ENCODE data around the gene SYS1.
A peak's percentile ranks its signal among the peaks of the same experiment; 100 is the strongest.
"Not testable (repeated sequence)": the region's sequence is repeated elsewhere in the genome, so short reads cannot be mapped to it uniquely, and the experiment has no call there.

SYS1 gene

DNA sequence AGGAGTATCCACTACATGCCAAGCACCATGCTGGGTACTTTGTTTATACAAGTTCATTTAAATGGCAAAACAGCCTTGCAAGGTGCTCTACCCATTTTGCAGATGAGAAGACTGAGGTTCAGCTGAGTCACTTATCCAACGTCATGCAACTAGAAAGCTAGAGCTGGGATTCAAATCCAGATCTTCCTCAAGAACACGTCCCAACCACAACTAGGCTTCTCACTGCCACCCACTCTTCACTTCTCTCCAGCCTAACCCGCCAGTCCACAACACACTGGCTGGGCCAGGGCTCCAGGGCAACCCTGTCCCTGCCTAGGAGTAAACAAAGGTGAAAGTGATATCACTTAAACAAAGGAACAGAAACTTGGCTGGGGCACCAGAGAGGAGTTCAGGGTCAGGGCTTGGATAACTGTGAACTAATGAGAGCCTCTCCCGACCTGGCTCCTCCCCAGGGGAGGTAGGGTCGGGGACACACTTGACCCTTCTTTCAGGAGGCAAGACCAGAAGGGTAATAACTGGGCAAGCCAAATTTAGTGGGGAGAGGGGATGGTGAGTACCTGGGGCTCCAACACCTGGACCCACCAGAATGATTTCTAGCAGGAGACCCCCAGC, 22.6 kb upstream of the SYS1 start:
- DNase-seq, result no peak

DNA sequence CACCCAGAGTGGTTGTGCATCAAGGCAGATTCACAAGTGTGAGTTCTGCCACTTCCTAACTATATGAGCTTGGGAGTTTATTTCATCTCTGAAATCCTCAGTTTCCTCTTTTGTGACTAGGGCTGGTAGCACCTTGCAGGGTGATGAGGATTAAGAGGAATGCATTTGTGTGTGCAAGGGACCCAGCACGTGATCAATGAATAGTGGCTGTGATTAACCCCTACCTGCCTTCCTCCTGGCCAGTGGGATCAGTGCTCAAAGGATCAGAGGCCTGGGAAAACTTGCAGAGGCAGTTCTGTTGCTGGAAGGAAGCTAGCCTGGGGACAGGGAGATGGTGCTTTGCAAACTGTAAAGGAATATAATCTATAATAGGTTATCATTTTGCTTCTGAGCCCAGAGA, 22.0 kb upstream of the SYS1 start:
- DNase-seq, result no peak

DNA sequence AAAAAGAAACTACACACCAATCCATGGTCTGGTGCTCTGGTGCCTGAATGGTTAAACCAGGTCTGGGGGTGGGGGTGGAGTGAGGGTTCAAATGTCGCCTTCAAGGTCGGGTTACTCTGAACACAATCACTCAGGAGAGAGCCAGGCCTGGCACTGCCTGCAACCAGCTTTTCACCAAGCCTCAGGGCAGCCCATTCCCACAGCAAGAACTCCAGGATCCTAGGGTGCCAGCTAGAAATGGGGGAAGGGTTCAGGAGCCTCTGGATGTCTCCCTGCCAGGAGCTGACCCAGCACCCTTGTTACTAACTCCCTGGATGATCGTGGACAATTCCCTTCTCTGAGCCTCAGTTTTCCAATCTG, 21.4 kb upstream of the SYS1 start:
- no peak for DNase-seq

DNA sequence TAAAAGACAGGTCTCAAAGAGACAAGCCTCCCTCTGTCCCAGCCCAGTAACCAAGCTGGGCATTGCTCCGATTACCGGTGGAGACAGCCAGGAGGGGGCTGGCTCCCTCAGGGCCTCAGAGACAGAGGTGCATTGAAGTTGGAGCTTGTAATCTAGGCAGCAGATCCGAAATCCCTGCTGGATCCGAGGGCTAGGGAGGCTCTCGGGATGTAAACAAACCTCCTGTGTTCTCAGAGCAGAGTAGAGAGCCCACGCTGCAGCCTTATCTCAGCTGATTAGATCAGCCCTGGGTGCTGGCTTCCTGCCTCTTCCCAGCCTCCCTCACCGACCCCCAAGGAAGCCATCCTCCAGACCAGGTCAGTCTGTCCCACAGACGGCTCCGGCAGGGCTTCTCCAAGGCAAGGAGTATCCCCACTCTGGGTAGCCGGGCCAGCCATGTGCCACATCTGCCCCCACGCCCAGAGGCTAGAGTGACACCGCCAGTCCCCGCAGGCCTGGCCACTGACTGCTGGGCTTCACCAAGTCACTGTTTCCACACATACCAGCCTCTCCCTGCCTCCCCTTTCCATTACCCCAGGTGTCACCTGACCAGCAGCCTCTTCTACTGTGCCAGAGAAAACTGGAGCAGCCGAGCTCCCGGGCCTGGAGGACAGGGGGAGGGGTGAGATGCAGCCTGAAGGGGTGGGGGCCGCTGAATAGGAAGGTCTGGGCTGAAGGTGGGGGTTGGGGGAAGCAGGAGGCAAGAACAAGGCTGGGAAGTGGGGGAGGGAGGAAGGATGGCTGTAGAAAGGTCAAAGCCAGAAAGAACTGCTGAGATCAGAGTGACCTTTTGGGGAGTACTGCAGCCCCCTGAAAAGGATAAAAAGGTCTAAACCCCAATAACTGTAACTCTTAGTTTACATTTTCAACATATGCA, 20.8 kb upstream of the SYS1 start:
- DNase-seq, result peak; percentile 4

DNA sequence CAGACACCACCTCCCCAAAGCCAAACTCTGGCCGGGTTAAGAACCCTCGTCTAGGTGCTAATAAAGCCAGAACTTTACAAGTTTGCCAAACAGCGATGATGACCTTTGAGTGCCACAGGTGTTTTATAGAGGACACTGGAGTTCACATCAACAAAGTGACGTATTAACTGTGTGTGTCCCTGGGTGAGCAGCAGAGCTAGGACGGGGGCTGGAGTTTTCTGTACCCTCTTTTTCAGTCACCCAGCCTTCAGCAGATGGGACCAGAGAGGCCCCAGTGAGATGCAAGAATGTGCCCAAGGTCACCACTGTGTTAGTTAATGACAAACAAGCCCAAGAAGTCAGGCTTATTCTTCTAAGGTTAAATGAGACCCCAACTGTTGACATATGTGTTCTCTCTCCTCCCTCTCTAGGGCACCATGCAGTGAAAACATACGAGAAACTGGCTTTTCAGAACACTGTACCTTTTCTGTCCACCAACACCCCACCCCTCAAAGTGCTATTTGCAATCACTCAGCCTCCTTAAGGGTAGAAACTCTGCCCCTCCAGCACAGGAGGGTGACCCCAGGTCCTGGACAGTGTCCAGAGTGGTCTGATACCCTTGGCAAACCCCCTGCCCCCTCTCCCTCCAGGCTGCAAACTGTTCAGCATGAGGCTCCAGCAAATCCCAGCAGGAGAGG, 20.0 kb upstream of the SYS1 start:
- DNase-seq, result no peak

DNA sequence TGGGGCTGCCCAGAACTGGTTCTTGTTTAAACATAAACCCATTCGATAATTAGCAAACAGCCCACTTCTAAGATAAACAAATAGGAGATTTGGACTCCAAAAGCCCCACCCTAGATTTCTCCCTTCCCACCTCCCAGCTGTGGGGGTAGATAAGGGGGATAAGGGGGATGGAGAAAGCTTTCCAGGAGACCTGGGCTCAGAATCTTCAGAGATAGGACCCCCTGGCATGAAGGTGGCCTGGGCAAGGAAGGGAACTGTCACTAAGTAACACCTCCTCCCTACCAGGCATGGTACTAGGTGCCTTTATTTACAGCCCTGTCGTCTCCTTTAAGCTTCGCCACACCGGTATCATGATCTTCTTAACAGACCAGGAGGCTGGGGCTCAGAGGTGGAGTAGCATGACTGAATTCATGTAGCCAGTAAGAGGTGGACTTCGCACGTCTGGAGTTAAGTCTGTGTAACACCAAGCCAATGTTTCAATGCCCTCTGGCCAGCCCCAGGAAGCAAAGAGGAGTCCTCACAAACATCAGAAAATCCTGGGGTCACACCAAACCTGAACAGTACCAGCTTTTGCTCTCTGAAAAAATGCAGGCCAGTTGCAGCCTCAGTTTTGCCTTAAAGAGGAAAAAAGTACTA, 19.3 kb upstream of the SYS1 start:
- no peak for DNase-seq

DNA sequence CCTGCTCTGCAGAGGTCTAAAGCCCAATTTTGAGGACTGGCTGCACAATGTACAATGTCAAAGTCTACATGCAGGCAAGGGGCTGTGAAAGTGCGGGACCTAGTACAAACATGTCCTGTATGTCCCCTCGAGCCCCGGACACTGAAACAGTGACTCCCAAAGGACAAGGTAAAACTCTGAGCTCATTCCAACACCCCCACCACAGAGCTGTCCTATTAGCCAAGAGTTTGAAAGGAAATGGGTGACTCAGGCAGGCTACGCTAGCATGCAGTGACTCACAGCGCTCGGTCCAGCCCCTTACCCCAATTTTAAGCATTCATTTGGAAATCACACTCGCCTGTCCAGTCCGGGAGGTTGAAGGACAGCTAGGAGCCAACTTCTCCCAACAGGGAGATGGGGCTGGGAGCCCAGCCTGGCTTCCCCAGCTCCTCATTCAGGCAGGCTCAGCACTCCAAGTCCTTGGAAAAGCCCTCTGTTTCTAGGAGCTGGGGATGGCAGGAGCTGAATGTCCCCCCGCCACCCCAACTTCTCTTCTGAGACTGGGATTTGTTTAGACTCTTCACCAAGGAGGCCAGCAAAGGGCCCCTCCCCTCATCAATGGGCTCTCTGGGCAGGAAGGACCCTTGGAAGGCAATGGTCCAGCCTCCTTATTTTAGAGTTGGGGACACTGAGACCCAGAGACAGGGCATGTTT, 18.6 kb upstream of the SYS1 start:
- no peak for DNase-seq

DNA sequence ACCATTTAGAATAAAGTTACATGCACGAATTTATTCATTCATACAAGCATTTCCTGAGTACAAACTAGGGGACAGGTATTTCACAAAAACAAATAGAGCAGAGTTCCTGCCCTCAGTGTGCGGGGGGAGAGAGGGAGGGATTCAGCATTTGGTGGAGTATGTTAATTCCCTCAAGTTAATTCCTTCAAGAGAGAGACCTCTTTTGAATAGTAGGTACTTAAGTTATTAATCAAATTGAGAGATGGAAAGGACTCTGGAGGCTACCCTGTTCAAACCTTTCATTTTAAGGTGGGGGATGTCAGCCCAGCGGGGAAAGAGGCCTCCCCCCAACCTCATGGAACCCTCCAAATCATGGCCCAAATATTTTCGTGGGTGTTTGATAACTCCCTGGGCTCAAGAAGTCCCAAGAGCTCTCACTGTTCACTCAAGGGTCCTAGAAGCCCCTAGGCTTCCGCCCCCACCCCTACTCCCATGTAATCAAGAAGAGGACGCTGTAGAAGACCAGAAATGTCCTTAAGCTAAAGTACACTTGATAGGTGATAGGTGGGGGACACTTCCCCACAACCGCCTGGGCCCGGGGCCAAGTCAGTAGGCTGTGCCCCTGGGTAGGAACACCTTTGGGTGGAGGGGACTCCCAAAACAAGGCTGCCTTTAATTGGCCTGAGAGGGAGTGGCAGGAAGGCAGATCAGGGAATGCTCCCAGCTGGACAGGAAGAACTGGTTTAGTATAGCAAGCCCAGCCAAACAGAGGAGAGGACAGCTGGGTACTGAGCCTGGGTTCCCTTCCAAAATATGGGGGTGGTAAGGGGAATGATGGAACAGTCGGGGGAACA, 17.6 kb upstream of the SYS1 start:
- no peak for DNase-seq

DNA sequence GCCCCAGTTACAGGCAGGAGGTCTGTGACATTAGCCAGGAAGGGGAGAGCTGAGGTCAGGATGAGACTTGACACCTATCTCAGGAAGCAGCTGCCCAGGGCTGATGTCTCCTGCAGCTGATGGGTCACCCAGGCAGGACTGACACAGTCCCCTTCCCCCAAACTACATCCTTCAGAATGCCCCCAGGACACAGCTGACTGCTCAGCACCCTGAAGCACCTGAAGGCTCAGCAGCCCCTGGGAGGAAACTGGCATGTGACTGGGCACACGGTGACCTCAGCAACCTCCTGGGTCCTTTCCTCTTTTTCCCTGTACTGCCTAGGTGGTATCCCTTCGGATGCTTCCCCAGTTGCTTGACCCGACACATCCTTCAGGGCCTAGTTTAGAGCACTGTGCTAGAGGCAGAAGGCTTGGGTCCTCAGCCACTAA, 16.7 kb upstream of the SYS1 start:
- no peak for DNase-seq

DNA sequence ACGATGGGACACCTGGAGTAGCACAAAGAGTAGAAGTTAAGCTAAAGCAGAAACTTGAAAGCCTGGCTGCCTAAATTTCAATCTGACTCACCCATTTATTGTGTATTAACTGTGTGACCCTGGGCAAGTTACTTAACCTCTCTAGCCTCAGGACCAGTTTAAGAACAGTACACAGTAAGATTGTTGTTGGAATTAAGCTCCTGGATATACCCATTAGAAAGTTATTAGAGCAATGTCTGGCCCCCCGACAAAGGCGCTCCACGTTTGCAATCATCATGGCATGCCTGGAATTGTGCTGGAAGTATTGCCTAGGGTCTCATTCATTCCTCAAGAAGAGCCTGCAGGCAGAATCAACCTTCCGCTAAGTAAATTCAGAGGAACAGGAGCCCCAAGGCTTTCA, 16.1 kb upstream of the SYS1 start:
- no peak for DNase-seq

DNA sequence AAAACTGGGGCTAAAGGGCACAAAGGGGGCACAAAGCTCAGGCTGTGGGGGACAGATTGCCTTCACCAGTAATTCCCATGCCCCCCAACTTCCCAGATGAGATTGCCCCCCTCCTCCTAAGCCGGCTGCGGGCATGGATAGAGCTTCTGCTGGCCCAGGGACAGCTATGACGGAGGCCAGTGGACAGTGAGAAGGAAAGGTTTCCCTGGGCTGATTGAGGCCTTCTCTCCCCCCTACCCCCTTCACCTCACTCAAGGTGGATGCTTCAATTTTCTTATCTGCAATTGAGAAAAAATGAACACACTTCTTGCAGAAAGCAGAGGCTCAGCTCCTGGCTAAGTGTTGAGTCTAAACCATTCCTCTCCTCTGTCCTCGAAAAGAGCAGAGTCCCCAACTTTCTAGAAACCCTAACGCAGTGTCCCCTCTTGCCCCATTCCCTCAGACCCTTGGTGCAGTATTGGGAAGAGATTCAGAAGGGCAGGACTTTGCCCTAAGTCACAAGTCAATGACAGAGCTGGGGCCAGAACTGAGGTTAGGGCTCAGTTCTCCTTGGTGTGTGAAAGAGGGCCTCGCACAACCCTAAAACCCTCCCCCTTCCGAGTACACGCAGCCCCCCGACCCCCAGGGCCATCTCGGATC, 15.5 kb upstream of the SYS1 start:
- DNase-seq, result no peak

DNA sequence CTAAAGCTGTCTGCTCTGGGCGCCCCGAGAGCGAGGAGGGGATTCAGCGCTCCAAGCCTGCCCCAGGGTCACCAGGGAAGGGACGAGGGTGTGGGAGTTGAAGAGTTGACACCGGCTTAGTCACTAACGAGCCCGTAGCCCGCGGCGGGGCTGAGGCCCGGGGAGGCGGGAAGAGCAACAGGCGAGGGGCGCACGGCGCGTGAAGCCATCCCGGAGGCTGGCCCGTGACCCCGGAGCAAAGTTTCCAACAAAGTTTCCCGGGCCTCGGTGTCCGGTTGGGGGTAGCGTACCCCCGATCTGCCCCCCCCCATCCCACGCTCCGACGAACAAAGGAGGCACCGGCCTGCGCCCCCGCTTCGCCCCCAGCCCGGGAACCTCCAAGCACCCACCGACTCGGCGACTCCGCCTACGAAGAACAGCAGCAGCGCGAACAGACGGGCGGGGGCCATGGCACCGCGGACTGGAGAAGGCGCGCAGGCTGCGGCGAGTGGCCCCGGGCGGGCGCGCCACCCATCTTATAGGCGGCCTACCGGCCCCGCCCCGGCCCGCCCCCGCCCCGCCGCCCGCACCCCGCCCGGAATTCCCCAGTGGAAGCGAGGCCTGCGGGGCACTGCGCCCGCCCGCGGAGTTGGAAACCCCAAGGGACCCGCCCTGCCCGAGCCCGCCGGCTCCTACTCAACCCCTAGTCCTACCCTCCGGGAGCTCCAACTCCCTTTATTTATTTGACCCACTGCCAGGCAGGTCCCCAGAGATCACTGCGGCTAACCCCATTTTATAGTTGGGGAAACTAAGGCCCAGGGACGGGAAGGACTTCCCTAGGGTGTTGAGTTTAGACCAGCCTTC, 14.8 kb upstream of the SYS1 start, which contains the start of gene SDC4:
SDC4 (minus strand) TSS at position 489 of the 843 bp plus-strand sequence; CDS start at position 449, 40 bp downstream.
- DNase-seq, result no peak

DNA sequence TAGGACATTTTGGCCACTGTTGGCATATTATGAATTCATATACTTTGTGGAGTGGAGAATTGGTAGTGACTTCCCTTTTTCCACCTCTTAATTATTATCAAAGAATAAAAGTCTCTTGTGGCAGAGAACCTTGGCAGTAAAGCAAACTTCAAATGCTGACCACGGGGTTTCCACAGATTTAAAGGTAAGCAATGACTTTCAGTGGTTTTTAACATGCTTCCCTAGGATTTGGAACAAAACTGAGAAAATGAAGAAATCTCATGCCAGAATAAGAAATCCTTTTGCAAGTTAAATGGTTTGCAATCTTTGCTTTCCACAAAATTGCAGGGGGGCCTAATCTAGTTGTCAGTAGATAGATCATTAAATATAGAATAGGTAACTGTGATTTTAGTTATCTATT, 12.7 kb upstream of the SYS1 start:
- no peak for DNase-seq

DNA sequence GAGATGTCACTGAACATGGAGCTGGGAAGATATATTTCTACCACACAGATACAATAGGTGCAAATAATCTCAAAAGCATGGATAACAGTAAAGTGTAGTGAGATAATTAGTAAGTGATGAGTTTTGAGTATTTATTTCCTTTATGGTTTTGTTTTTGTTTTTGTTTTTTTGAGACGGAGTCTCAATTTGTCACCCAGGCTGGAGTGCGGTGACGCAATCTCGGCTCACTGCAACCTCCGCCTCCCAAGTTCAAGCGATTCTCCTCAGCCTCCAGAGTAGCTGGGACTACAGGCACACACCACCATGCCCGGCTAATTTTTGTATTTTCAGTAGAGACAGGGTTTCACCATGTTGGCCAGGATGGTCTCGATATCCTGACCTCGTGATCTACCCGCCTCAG, 12.2 kb upstream of the SYS1 start:
- DNase-seq, result not testable (repeated sequence)

DNA sequence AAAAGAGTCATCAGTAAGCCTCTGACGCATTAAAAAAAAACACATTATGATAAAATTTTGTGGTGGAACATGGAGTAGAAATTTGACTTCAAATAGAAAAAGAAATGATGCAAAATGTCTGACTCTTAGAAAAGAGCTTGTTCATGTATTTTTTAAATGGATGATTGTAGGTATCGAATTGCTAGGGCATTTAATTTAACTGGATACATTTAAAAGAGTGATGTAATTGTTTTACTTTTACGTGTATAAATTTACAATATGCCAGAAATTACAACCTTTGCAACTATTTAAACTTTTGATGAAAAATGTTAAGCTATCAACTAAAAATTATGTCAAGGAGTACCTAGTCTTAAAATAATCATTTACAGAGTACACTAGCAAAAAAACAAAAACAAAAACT, 10.2 kb upstream of the SYS1 start:
- DNase-seq, result no peak

DNA sequence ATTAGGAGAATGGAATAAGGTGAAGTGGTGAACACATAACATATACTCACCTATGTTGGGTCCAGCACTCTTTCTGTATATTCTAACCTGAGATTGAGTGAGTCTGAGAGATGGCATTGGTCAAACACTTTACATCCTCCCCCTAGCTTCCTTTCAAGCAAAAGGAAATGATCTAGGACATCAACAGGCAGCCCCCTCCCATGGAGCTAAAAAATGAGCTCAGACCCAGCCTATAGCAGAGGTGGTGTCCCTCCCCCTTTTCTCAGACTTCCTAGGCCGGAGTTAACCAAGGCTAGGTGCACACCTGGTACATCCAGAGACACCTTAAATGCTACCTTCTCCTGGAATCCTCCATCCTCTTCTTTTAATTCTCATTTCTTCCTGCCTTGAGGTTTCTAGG, 9.2 kb upstream of the SYS1 start:
- no peak for DNase-seq

DNA sequence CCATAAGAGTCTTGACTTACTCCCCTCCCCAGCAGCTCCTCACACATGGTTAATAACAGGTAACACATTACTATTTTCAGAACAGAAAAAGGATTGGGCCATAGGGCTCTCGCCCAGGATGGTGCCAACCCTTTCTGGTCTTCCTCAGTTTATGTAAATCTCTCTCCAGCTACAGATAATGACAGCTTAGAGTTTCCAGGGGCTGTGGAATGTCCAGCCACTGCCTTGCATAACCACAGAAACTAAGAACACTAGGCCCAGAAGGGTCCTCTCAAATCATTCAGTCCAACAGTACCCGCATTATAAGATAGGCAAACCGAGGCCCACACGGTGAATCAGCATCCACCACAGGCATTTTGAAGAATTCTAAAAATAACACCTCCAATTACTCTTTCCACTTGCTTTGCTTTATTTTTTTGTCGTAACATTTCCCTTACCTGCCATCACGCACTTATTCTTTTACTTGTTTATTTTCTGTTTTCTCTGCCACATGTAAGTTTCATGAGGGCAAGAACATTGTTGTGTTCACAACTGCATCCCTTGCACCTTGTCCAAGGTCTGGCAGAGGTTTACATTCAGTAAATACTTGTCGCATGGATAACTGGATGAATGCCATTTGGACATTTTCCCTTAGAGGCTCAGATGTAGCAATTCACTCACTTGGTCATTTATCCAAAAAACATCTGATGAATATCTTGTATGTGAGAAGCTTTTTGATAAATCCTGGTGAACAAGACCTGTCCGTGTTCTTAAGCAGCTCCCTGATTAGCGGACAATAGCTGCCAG, 8.3 kb upstream of the SYS1 start:
- no peak for DNase-seq

DNA sequence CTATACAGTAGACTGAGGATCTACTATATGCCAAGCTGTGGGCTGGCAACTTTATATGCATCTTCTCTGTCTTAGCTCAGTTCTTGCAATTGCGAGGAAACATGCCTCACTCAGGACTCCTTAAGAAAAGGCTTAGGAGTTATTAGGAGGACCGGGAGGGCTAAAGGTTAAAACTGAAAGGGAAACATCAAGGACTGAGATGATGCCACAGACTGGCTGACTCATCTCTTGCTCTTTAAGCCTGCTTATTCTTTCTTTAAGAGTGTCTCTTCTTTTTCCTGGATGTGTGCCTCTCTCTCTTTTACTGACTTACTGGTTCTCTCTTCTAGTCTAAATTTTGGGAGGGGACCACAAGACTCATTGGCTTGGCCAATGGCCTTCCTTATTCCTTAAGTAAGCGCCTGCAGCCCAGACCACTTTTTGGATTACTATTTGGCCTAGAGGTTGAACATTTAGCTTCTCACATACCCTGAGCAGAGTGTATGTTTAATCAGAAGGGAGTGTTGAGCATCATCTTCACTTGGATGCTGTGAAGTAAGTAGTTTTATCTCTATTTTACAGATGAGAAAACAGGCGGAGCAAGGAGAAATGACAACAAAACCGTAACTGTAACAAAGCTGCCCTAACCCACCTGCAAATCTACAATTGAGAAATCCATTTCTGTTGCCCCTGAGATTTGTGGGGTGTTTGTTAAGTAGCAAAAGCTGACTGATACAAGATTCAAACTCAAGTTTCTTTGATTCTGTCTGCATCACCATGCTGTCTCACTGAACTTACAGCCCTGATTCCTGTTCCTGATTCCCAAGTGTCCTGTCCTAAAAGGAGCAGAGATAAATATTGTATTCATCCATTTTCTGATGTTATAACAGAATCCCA, 7.5 kb upstream of the SYS1 start:
- DNase-seq, result no peak
